HCT116 (cell line): ENCODE measurements around the gene TMEFF2.

Experiments
- EZH2 ChIP-seq: fragments of 200-600 bp; sonication (generic); IDR thresholded peaks from 2 replicates; pipeline ENCODE4 v1.6.1; 2017; ENCODE audit warnings: antibody characterized with exemption, mixed run types
- EZH2phosphoT487 ChIP-seq: fragments of 200-600 bp; IDR thresholded peaks from 2 replicates; pipeline ENCODE4 v1.6.1; 2018; ENCODE audit warnings: antibody characterized with exemption, borderline replicate concordance
- FOSL1 ChIP-seq: IDR thresholded peaks from 2 replicates; pipeline ENCODE4 v1.6.1; 2012; ENCODE audit warnings: low read depth
- POLR2A ChIP-seq: IDR thresholded peaks from 2 replicates; pipeline ENCODE4 v1.7.0; 2011; ENCODE audit warnings: borderline replicate concordance; ENCODE audit not compliant: insufficient read depth, insufficient read length; ENCODE audit errors: extremely low read depth
- POLR2AphosphoS5 ChIP-seq: IDR thresholded peaks from 2 replicates; pipeline ENCODE4 v1.6.1; 2011; ENCODE audit warnings: mild to moderate bottlenecking, low read depth, low read length, moderate library complexity
- SIN3A ChIP-seq: IDR thresholded peaks from 2 replicates; pipeline ENCODE4 v1.6.1; 2012; ENCODE audit warnings: low read depth
- SRF ChIP-seq: IDR thresholded peaks from 2 replicates; pipeline ENCODE4 v1.6.1; 2012; ENCODE audit warnings: low read depth
- YY1 ChIP-seq: IDR thresholded peaks from 2 replicates; pipeline ENCODE4 v1.6.1; 2011; ENCODE audit warnings: low read length, low read depth, moderate library complexity, mild to moderate bottlenecking; ENCODE audit not compliant: insufficient replicate concordance; ENCODE audit errors: extremely low read depth
- ZNF274 ChIP-seq: fragments of 200-500 bp; sonication (Bioruptor generic); IDR thresholded peaks from 2 replicates; pipeline ENCODE4 v1.6.1; 2014; ENCODE audit warnings: mild to moderate bottlenecking, low read depth, low read length, inconsistent platforms
- TF ChIP-seq, protein P1 (sequence below): IDR thresholded peaks from 2 replicates; pipeline ENCODE4 v1.6.1; 2012; ENCODE audit warnings: low read depth
- TF ChIP-seq, protein P2 (sequence below), 3 experiments: fragments of 200-600 bp in 1 of 3; sonication (generic) in 1 of 3; IDR thresholded peaks in 2 of 3; conservative IDR thresholded peaks in 1 of 3; 2 replicates each; pipeline ENCODE4 v1.5.1; 2012 to 2017; ENCODE audit warnings: low read depth in 2 of 3, low read length in 2 of 3, antibody characterized with exemption in 1 of 3, borderline replicate concordance in 1 of 3, control low read depth in 1 of 3, mild to moderate bottlenecking in 1 of 3, mixed read lengths in 1 of 3, mixed run types in 1 of 3, moderate library complexity in 1 of 3; ENCODE audit not compliant: insufficient read depth in 1 of 3

DNA sequence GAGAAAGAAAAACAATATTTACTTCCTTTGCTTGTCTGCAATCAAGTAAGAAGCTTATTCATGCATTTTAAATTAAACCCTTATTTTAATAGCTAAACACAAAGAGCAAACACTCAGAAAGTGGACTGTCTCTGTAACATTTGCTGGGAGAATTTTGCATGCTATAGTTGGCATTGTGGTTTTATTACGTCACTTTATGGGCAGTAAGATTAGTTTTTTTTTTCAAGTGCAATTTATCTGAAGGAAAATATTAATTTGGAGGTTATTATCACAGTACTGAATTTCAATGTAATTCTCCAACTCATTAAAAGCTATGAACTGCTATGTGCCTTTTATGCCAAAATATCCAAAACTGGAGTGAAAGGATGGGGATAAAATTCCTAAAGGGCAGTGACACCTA is 103.3 kb downstream of the TMEFF2 start:
- TF ChIP-seq, protein P1, sequence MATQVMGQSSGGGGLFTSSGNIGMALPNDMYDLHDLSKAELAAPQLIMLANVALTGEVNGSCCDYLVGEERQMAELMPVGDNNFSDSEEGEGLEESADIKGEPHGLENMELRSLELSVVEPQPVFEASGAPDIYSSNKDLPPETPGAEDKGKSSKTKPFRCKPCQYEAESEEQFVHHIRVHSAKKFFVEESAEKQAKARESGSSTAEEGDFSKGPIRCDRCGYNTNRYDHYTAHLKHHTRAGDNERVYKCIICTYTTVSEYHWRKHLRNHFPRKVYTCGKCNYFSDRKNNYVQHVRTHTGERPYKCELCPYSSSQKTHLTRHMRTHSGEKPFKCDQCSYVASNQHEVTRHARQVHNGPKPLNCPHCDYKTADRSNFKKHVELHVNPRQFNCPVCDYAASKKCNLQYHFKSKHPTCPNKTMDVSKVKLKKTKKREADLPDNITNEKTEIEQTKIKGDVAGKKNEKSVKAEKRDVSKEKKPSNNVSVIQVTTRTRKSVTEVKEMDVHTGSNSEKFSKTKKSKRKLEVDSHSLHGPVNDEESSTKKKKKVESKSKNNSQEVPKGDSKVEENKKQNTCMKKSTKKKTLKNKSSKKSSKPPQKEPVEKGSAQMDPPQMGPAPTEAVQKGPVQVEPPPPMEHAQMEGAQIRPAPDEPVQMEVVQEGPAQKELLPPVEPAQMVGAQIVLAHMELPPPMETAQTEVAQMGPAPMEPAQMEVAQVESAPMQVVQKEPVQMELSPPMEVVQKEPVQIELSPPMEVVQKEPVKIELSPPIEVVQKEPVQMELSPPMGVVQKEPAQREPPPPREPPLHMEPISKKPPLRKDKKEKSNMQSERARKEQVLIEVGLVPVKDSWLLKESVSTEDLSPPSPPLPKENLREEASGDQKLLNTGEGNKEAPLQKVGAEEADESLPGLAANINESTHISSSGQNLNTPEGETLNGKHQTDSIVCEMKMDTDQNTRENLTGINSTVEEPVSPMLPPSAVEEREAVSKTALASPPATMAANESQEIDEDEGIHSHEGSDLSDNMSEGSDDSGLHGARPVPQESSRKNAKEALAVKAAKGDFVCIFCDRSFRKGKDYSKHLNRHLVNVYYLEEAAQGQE, result no peak
- no peak for TF ChIP-seq SIN3A
- TF ChIP-seq, protein P2, sequence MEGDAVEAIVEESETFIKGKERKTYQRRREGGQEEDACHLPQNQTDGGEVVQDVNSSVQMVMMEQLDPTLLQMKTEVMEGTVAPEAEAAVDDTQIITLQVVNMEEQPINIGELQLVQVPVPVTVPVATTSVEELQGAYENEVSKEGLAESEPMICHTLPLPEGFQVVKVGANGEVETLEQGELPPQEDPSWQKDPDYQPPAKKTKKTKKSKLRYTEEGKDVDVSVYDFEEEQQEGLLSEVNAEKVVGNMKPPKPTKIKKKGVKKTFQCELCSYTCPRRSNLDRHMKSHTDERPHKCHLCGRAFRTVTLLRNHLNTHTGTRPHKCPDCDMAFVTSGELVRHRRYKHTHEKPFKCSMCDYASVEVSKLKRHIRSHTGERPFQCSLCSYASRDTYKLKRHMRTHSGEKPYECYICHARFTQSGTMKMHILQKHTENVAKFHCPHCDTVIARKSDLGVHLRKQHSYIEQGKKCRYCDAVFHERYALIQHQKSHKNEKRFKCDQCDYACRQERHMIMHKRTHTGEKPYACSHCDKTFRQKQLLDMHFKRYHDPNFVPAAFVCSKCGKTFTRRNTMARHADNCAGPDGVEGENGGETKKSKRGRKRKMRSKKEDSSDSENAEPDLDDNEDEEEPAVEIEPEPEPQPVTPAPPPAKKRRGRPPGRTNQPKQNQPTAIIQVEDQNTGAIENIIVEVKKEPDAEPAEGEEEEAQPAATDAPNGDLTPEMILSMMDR (IDR thresholded peaks at IDR 0.05 in 2 of 3, conservative IDR thresholded peaks at IDR 0.05 in 1 of 3; ENCODE audit: borderline replicate concordance in 1 of 3, insufficient read depth in 1 of 3, low read depth in 2 of 3, low read length in 2 of 3), result no peak
- no peak for TF ChIP-seq SRF
- TF ChIP-seq POLR2A, result no peak
- no peak for TF ChIP-seq YY1
- TF ChIP-seq EZH2phosphoT487, result no peak
- TF ChIP-seq ZNF274, result no peak
- TF ChIP-seq FOSL1, result no peak
- no peak for TF ChIP-seq POLR2AphosphoS5
- no peak for TF ChIP-seq EZH2
